ENCODE data around the gene BAZ2B.

- TF ChIP-seq SRSF1 (optimal IDR thresholded peaks at IDR 0.05; ENCODE audit: low read depth, low read length): no peak
- TF ChIP-seq ZNF562 (CRISPR knock-in tag; IDR thresholded peaks at IDR 0.05; ENCODE audit: borderline replicate concordance): no peak
- TF ChIP-seq, protein P1, sequence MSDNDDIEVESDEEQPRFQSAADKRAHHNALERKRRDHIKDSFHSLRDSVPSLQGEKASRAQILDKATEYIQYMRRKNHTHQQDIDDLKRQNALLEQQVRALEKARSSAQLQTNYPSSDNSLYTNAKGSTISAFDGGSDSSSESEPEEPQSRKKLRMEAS (IDR thresholded peaks at IDR 0.05): no peak
- no peak for TF ChIP-seq PHF20 (CRISPR knock-in tag; IDR thresholded peaks at IDR 0.05)
- no peak for TF ChIP-seq EP300 (IDR thresholded peaks at IDR 0.05; ENCODE audit: low read depth in 2 of 2, low read length in 2 of 2)
- TF ChIP-seq EP300 (CRISPR knock-in tag; IDR thresholded peaks at IDR 0.05; ENCODE audit: borderline replicate concordance): no peak
- no peak for TF ChIP-seq GZF1 (CRISPR knock-in tag; IDR thresholded peaks at IDR 0.05)
Observed at GRCh38 chr2:159455330-159455918, 160.9 kb downstream of the BAZ2B start.
